H1 (cell line): ENCODE results near the gene FASN. TPM values are rescaled to one million over a fixed set of nuclear protein-coding genes. Genes with fewer than 3 reads are reported as not detected.
A peak's percentile ranks its signal among the peaks of the same experiment; 100 is the strongest.

ENCODE experiments used
- CTCF ChIA-PET: fragments of 300-600 bp; sonication (Branson Sonifier 250); formaldehyde crosslinking; loops from one replicate; lab custom pipeline; 2021; ENCODE audit not compliant: partially characterized antibody; lab: Charles Lee
- POLR2A ChIA-PET: fragments of 300-600 bp; sonication (Branson Sonifier 250); formaldehyde crosslinking; loops from one replicate; lab custom pipeline; 2021; ENCODE audit warnings: inconsistent platforms; ENCODE audit not compliant: partially characterized antibody; lab: Charles Lee
- DNase-seq, 2 experiments: peaks; one replicate each; pipeline versions ENCODE4 v3.0.0 to v3.0.0-alpha.2; 2010 to 2022; ENCODE audit warnings: low spot score in 2 of 2, low read depth in 1 of 2, mixed read lengths in 1 of 2
- FAIRE-seq: peaks from 2 replicates; lab custom pipeline; 2011; peaks lifted over from hg19 to GRCh38; lab: Jason Lieb, UNC
- H2AFZ ChIP-seq: 2 replicates; pipeline ENCODE4 v1.8.1; 2012; ENCODE audit warnings: low read length, inconsistent platforms
- H2AK5ac ChIP-seq: 2 replicates; pipeline ENCODE4 v1.6.1; 2013; ENCODE audit warnings: low read depth, low read length
- H2BK120ac ChIP-seq: replicated peaks from 2 replicates; pipeline ENCODE3; 2013; ENCODE audit warnings: low read depth, low read length, inconsistent platforms
- H2BK12ac ChIP-seq: 2 replicates; pipeline ENCODE4 v1.6.1; 2013; ENCODE audit warnings: low read depth, low read length
- H2BK15ac ChIP-seq: 2 replicates; pipeline ENCODE4 v1.6.1; 2013; ENCODE audit warnings: low read length
- H2BK20ac ChIP-seq: 2 replicates; pipeline ENCODE4 v1.6.1; 2013; ENCODE audit warnings: low read length
- H2BK5ac ChIP-seq: 2 replicates; pipeline ENCODE4 v1.6.1; 2013; ENCODE audit warnings: low read depth, low read length
- H3K14ac ChIP-seq: 2 replicates; pipeline ENCODE4 v1.6.1; 2013; ENCODE audit warnings: inconsistent platforms; ENCODE audit not compliant: insufficient read length
- H3K18ac ChIP-seq: 2 replicates; pipeline ENCODE4 v1.6.1; 2013; ENCODE audit warnings: low read length; ENCODE audit errors: extremely low read depth
- H3K23ac ChIP-seq: 2 replicates; pipeline ENCODE4 v1.6.1; 2013; ENCODE audit warnings: inconsistent platforms; ENCODE audit not compliant: insufficient read length
- H3K23me2 ChIP-seq: 2 replicates; pipeline ENCODE4 v1.6.1; 2013; ENCODE audit warnings: low read depth, low read length
- H3K27ac ChIP-seq: 2 replicates; pipeline ENCODE4 v1.6.1; 2011; ENCODE audit warnings: low read depth, low read length, inconsistent platforms
- H3K27me3 ChIP-seq, 4 experiments: replicated peaks in 1 of 4; 1 replicate in 1 of 4; 2 replicates in 3 of 4; pipeline versions ENCODE4 v1.6.1 to v1.8.1; 2011 to 2013; ENCODE audit warnings: low read length in 3 of 4, mild to moderate bottlenecking in 3 of 4, inconsistent platforms in 2 of 4, mixed read lengths in 2 of 4, moderate library complexity in 1 of 4; ENCODE audit not compliant: control insufficient read depth in 3 of 4, insufficient read depth in 3 of 4; ENCODE audit errors: extremely low read depth in 1 of 4
- H3K36me3 ChIP-seq, 4 experiments: 2 replicates each; pipeline versions ENCODE4 v1.6.1 to v1.8.1; 2011 to 2013; ENCODE audit warnings: mild to moderate bottlenecking in 4 of 4, low read length in 3 of 4, moderate library complexity in 2 of 4, control low read depth in 1 of 4, inconsistent platforms in 1 of 4; ENCODE audit not compliant: insufficient read depth in 4 of 4, control insufficient read depth in 2 of 4
- H3K4ac ChIP-seq: replicated peaks from 2 replicates; pipeline ENCODE3; 2013; ENCODE audit warnings: low read length, low read depth, mixed read lengths, inconsistent platforms; ENCODE audit not compliant: insufficient read length
- H3K4me1 ChIP-seq, 4 experiments: replicated peaks in 1 of 4; 1 replicate in 1 of 4; 2 replicates in 3 of 4; pipeline versions ENCODE4 v1.6.1 to v1.8.1; 2011 to 2013; ENCODE audit warnings: low read length in 3 of 4, inconsistent platforms in 2 of 4, mixed read lengths in 1 of 4; ENCODE audit not compliant: insufficient read depth in 4 of 4, control insufficient read depth in 3 of 4
- H3K4me2 ChIP-seq, 2 experiments: 2 replicates each; pipeline versions ENCODE4 v1.6.1 to v1.8.1; 2011 to 2013; ENCODE audit warnings: low read depth in 2 of 2, low read length in 2 of 2, control low read depth in 1 of 2, inconsistent platforms in 1 of 2, mild to moderate bottlenecking in 1 of 2; ENCODE audit not compliant: insufficient read depth in 1 of 2
- H3K4me3 ChIP-seq, 4 experiments: fragments of 200-600, 300-600 bp in 1 of 4; sonication (generic), shearing (Covaris generic), sonication (Bioruptor Twin) in 1 of 4; 2 replicates each; pipeline versions ENCODE4 v1.5.1 to v1.8.1; 2011 to 2016; ENCODE audit warnings: low read length in 4 of 4, low read depth in 3 of 4, control low read depth in 2 of 4, inconsistent platforms in 2 of 4, mild to moderate bottlenecking in 2 of 4, mixed read lengths in 1 of 4, moderate library complexity in 1 of 4; ENCODE audit not compliant: insufficient read depth in 2 of 4; ENCODE audit errors: extremely low read depth in 1 of 4
- H3K56ac ChIP-seq: replicated peaks from 2 replicates; pipeline ENCODE3; 2013; ENCODE audit warnings: low read depth, mild to moderate bottlenecking, mixed read lengths, low read length, inconsistent platforms; ENCODE audit not compliant: insufficient read length
- H3K79me1 ChIP-seq: 2 replicates; pipeline ENCODE4 v1.6.1; 2013; ENCODE audit warnings: low read depth, low read length, control low read depth
- H3K79me2 ChIP-seq, 2 experiments: 2 replicates each; pipeline versions ENCODE4 v1.6.1 to v1.8.1; 2012 to 2013; ENCODE audit warnings: low read length in 2 of 2, mild to moderate bottlenecking in 2 of 2, inconsistent platforms in 1 of 2; ENCODE audit not compliant: insufficient read depth in 2 of 2, control insufficient read depth in 1 of 2
- H3K9ac ChIP-seq, 4 experiments: replicated peaks in 1 of 4; 1 replicate in 1 of 4; 2 replicates in 3 of 4; pipeline versions ENCODE4 v1.6.1 to v1.8.1; 2011 to 2013; ENCODE audit warnings: low read depth in 3 of 4, low read length in 3 of 4, control low read depth in 2 of 4, mild to moderate bottlenecking in 2 of 4, moderate library complexity in 2 of 4, inconsistent platforms in 1 of 4; ENCODE audit errors: extremely low read depth in 1 of 4
- H3K9me3 ChIP-seq, 2 experiments: 2 replicates each; pipeline versions ENCODE4 v1.6.1 to v1.8.1; 2012 to 2013; ENCODE audit warnings: mild to moderate bottlenecking in 2 of 2, moderate library complexity in 2 of 2, control low read depth in 1 of 2, inconsistent platforms in 1 of 2, low read depth in 1 of 2, low read length in 1 of 2, mixed read lengths in 1 of 2; ENCODE audit not compliant: insufficient read depth in 2 of 2
- H4K20me1 ChIP-seq, 2 experiments: replicated peaks in 1 of 2; 2 replicates each; pipeline versions ENCODE3 to v1.8.1; 2011 to 2013; ENCODE audit warnings: inconsistent platforms in 2 of 2, low read length in 2 of 2, mild to moderate bottlenecking in 1 of 2; ENCODE audit not compliant: insufficient read depth in 2 of 2, control insufficient read depth in 1 of 2
- H4K5ac ChIP-seq: 2 replicates; pipeline ENCODE4 v1.6.1; 2013; ENCODE audit warnings: low read length, low read depth, mixed read lengths, inconsistent platforms; ENCODE audit not compliant: insufficient read length
- H4K8ac ChIP-seq: 2 replicates; pipeline ENCODE4 v1.8.0; 2013; ENCODE audit warnings: mild to moderate bottlenecking, moderate library complexity, low read length, inconsistent platforms; ENCODE audit not compliant: insufficient read depth; ENCODE audit errors: extremely low read depth
- H4K91ac ChIP-seq: replicated peaks from 2 replicates; pipeline ENCODE3; 2013; ENCODE audit warnings: low read length, mixed read lengths, inconsistent platforms; ENCODE audit not compliant: insufficient read length
- BACH1 ChIP-seq: IDR thresholded peaks from 2 replicates; pipeline ENCODE4 v1.6.1; 2012; ENCODE audit warnings: low read length, improper control_type of control experiment
- E2F6 ChIP-seq: IDR thresholded peaks from 2 replicates; pipeline ENCODE4 v1.6.1; 2012; ENCODE audit warnings: inconsistent platforms
- JUND ChIP-seq: IDR thresholded peaks from 2 replicates; pipeline ENCODE4 v1.6.1; 2011; ENCODE audit warnings: mild to moderate bottlenecking, improper control_type of control experiment, low read length
- NRF1 ChIP-seq: IDR thresholded peaks from 2 replicates; pipeline ENCODE4 v1.6.1; 2011; ENCODE audit warnings: mild to moderate bottlenecking, low read depth, low read length, improper control_type of control experiment
- POLR2AphosphoS5 ChIP-seq: IDR thresholded peaks from 2 replicates; pipeline ENCODE4 v1.6.1; 2011; ENCODE audit warnings: low read depth, low read length
- RFX5 ChIP-seq: IDR thresholded peaks from 2 replicates; pipeline ENCODE4 v1.6.1; 2011; ENCODE audit warnings: low read depth, low read length, improper control_type of control experiment, borderline replicate concordance
- TBP ChIP-seq: IDR thresholded peaks from 2 replicates; pipeline ENCODE4 v1.6.1; 2011; ENCODE audit warnings: low read depth, low read length, improper control_type of control experiment
- WGBS, 2 experiments: shearing (Covaris generic) in 1 of 2; methylation state at CpG; one replicate each; pipeline versions ENCODE4 v1.1.6 to v1.1.7; 2013 to 2015; ENCODE audit warnings: low lambda C conversion rate in 2 of 2, mixed read lengths in 2 of 2, inconsistent platforms in 1 of 2, low coverage in 1 of 2, missing lambda C conversion rate in 1 of 2; ENCODE audit not compliant: insufficient replicate concordance in 2 of 2, insufficient coverage in 1 of 2, insufficient read length in 1 of 2; ENCODE audit errors: extremely low coverage in 1 of 2, missing lambda C conversion rate in 1 of 2; 5-methylcytosine and 5-hydroxymethylcytosine counted together
- polyA plus RNA-seq, 7 experiments: library from polyadenylated mRNA; depleted of rRNA in 3 of 7; stranded (reverse) in 5 of 7; unstranded in 2 of 7; fragments of >200 nt in 5 of 7; fragments of 200-250 nt in 2 of 7; gene quantifications; 1 replicate in 5 of 7; 2 replicates in 1 of 7; 4 replicates in 1 of 7; pipeline versions ENCODE4 v1.2.1 to v1.2.3, GENCODE V29; 2011 to 2013; ENCODE audit warnings: missing spikeins in 2 of 7, mixed read lengths in 2 of 7
- total RNA-seq: library from RNA; stranded (reverse); fragmentation: NEBNext Ultra II Directional; extraction: Animal tissue kit (Norgen Biotek cat#: 25700); gene quantifications from 2 replicates; pipeline ENCODE4 v1.2.1, GENCODE V29; 2021

Gene FASN
- total and polyA plus RNA-seq, 2 of the 8 experiments (the other 6 are each of a cell fraction or from before 2014, with no cell fraction given), result 143 to 561 TPM

- Histone ChIP-seq H3K79me1 (peaks cover 7% of the 10 kb centered on the region), H3K79me2 (no peaks in the 10 kb centered on the region)
- TF ChIP-seq NRF1 (no peak), JUND (no peak), TBP (no peak), POLR2AphosphoS5 (0 out of 2 replicates have a peak, but pooled peaks have one; percentile 1), E2F6 (no peak), RFX5 (no peak), BACH1 (no peak)
- TF ChIP-seq, all 59 proteins: peak for 1
- Histone ChIP-seq H2BK12ac (no peak overlapping the region), H3K9me3 (no peaks in the 10 kb centered on the region), H2BK15ac (no peak overlapping the region), H3K27ac (no peak overlapping the region), H4K20me1 (peaks cover 30 to 75% of the 10 kb centered on the region in 2 experiments), H3K23ac (no peak overlapping the region), H2AK5ac (no peak overlapping the region), H4K91ac (no peak overlapping the region), H3K4me2 (no peak overlapping the region), H4K8ac (no peak overlapping the region), H2BK120ac (no peak overlapping the region), H3K9ac (no peak overlapping the region), H3K23me2 (no peaks in the 10 kb centered on the region), H3K14ac (no peak overlapping the region), H3K4ac (no peak overlapping the region), H2BK20ac (no peak overlapping the region), H3K56ac (no peak overlapping the region), H2AFZ (no peak overlapping the region), H3K4me3 (no peak overlapping the region), H3K18ac (no peak overlapping the region), H3K27me3 (no peaks in the 10 kb centered on the region), H3K4me1 (no peaks in the 10 kb centered on the region), H3K36me3 (peaks cover 66 to 97% (median 91%) of the 10 kb centered on the region in 4 experiments), H4K5ac (no peak overlapping the region), H2BK5ac (0 out of 2 replicates have a peak overlapping the region, but pooled peaks have one; percentile 44)
- FAIRE-seq (no peak), DNase-seq (no peak)
- ChIA-PET POLR2A (interaction anchor here (0.6 to 12.5 kb wide), 9 partner anchors 5 to 67 kb away, joined by 3 to 105 read pairs (median 5); no protein-coding TSS in a partner anchor), CTCF (interaction anchor here (0.6 to 1.2 kb wide), 3 partner anchors 22 to 74 kb away, joined by 3 read pairs; no protein-coding TSS in a partner anchor)
- 96% methylated on average over 35 of the region's 55 CpGs; no CpG with 5 or more reads in 1 of the 2 experiments for WGBS, 2 experiments
Measured at GRCh38 chr17:82083533-82084359, 14.3 kb downstream of the FASN start.
